ENCODE data around the gene NHLRC4.

Gene NHLRC4

DNA sequence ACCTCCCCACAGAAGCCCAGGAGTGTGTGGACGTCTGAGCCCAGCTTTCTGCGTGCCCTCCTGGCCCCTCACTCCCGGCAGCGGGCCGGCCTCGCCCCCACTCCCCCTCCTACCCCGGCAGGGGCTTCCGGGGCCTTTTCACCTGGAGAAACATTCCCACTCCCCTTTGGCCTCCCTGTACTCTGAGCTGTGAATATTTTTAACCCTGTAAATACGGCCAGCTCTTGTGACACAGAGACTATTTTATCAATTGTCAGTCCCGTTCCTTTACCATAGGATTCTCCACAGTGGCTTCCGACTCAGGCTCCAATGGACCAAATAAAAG lies 12.5 kb upstream of the NHLRC4 start:
- no peaks in the 10 kb centered on the region for H3K9me3 ChIP-seq (ENCODE audit: control insufficient read depth in 2 of 2, low read length in 2 of 2)
- H3K4me1 ChIP-seq (ENCODE audit: control insufficient read depth in 2 of 2, insufficient read depth in 2 of 2, low read length in 2 of 2): peaks cover 0 to 3% of the 10 kb centered on the region in 2 donors
- no peak overlapping the region for H3K27ac ChIP-seq (ENCODE audit: low read depth in 2 of 2, low read length in 2 of 2)
- no peak overlapping the region for H3K9ac ChIP-seq (ENCODE audit: low read depth in 1 of 2, low read length in 2 of 2)
- no peak overlapping the region for H3K4me3 ChIP-seq (ENCODE audit: low read length in 2 of 2)
- peaks cover 4 to 17% of the 10 kb centered on the region in 2 donors for H3K27me3 ChIP-seq (ENCODE audit: control insufficient read depth in 2 of 2, insufficient read depth in 2 of 2, low read length in 2 of 2)
- H3K36me3 ChIP-seq (ENCODE audit: control insufficient read depth in 2 of 2, insufficient read depth in 2 of 2, low read length in 2 of 2): peaks cover 2 to 13% of the 10 kb centered on the region in 2 donors

DNA sequence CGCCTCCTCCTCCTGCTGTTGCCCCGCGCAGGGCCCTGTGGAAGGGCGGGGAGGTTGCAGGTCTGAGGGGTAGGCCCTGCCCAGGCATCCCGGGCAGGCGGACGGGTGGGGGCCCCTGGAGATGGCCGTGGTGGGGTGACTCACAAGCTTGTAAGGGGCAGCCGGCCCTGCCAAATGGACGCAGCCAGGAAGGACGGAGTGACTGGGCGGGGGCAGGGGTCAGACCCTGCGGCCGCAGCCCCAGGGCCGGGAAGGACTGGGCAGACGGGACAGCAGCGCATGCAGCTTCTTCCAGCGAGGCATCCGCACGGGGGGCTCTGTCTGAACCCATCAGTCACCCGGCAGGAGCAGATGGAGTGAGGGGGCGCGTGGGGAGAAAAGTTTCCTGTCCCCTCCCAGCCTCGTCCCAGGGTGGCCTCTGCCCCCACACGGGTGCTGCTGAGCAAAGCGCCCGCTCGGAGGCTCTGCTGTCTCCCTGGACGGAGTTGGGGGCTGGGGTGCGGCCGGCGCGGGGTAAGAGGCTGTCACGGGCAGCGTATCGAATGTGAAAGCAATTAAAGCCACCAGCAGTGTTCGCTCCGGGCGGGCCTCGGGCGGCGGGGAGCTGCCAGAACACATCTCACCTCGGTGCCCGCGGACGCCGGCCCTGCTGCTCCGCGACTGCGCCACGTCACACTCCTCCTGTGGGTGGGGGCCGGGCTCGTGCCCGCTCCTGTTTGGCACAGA lies 12.0 kb upstream of the NHLRC4 start:
- no peak overlapping the region for H3K4me3 ChIP-seq (ENCODE audit: low read length in 2 of 2)
- no peaks in the 10 kb centered on the region for H3K9me3 ChIP-seq (ENCODE audit: control insufficient read depth in 2 of 2, low read length in 2 of 2)
- peaks cover 7 to 22% of the 10 kb centered on the region in 2 donors for H3K27me3 ChIP-seq (ENCODE audit: control insufficient read depth in 2 of 2, insufficient read depth in 2 of 2, low read length in 2 of 2)
- no peak overlapping the region for H3K27ac ChIP-seq (ENCODE audit: low read depth in 2 of 2, low read length in 2 of 2)
- peaks cover under 1 to 9% of the 10 kb centered on the region in 2 donors for H3K36me3 ChIP-seq (ENCODE audit: control insufficient read depth in 2 of 2, insufficient read depth in 2 of 2, low read length in 2 of 2)
- H3K4me1 ChIP-seq (ENCODE audit: control insufficient read depth in 2 of 2, insufficient read depth in 2 of 2, low read length in 2 of 2): peaks cover 0 to 5% of the 10 kb centered on the region in 2 donors
- H3K9ac ChIP-seq (ENCODE audit: low read depth in 1 of 2, low read length in 2 of 2): no peak overlapping the region

DNA sequence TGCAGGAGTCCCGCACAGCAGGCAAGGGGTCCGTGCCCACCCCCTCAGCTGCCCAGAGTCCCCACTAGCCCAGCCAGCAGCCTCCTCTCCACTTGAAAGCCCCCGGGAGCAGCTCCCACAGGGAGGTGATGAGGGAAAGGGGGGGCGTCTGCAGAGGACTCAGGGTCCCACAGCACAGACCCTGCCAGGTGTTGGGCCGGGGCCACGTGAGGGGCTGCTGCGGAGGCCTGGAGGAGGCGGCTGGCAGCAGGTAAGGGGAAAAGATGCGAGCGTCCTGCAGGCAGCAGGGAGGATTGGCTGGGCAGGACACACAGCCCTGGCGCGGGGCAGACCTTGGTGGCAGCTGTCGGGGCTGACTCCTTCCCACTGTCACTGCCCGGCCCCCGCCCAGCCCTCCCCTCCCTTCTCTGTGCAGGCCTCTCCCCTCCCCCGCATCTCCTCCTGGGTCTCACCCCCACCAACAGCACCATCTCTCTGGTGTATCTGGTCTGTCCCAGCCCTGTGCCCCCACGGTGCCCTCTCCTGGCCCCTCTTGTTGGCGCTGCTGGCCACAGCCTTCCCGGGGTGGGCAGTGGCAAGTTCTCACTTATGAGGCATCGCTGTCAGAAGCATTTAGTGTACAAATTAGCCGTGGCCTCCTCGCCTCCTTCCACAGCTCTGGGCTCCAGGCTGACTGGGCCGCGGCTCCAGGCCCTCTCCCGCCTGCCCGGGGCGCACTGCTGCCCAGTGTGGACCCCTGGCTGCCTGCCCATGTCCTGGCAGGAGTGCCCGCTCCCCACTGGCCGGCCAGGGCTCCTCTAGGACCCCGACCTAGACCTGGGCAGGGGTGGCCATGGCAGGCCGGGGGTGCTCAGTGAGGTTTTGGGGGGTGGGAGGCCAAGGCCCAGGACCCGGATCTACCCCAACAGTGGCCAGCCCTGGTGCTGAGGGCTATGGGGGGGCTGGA lies 11.0 kb upstream of the NHLRC4 start:
- H3K9ac ChIP-seq (ENCODE audit: low read depth in 1 of 2, low read length in 2 of 2): no peak overlapping the region
- no peaks in the 10 kb centered on the region for H3K9me3 ChIP-seq (ENCODE audit: control insufficient read depth in 2 of 2, low read length in 2 of 2)
- no peak overlapping the region for H3K4me3 ChIP-seq (ENCODE audit: low read length in 2 of 2)
- peaks cover 0 to 5% of the 10 kb centered on the region in 2 donors for H3K4me1 ChIP-seq (ENCODE audit: control insufficient read depth in 2 of 2, insufficient read depth in 2 of 2, low read length in 2 of 2)
- no peak overlapping the region for H3K27ac ChIP-seq (ENCODE audit: low read depth in 2 of 2, low read length in 2 of 2)
- H3K27me3 ChIP-seq (ENCODE audit: control insufficient read depth in 2 of 2, insufficient read depth in 2 of 2, low read length in 2 of 2): peaks cover 7 to 24% of the 10 kb centered on the region in 2 donors
- peaks cover 0 to 6% of the 10 kb centered on the region in 2 donors for H3K36me3 ChIP-seq (ENCODE audit: control insufficient read depth in 2 of 2, insufficient read depth in 2 of 2, low read length in 2 of 2)

DNA sequence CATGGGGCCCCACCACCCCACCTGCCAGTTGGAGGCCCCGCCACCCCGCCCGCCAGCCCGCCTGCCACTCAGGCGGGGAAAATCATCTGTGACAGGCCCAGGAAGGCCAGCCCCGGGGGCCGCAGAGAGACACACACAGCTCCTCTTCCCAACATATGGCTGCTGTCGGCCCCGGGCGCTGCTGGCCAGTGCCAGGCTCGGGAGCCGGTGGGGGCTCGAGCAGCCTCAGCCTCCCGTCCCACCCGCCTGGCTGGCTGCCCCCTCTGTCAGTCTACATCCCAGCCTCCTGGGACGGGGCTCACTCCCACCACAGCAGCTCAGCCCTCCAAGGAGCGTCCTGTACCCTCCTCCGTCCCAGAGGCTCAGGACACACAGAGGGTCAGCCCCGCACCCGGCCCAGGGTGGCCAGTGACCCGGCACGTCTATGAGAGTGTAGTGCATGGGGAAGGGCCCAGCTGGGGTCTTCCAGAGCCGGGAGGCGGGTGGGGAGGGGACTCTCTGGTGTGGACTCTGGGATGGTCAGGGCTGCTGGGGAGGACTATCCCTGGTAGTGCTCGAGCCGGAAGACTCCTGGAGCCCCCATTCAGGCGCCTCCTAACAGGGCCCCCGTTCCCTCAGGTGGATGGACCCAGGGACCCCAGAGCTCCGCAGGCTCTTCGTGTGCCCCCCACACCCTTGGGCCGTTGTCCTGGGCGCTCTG lies 10.2 kb upstream of the NHLRC4 start:
- Histone ChIP-seq H3K27me3 (ENCODE audit: control insufficient read depth in 2 of 2, insufficient read depth in 2 of 2, low read length in 2 of 2) (peaks cover 11 to 31% of the 10 kb centered on the region in 2 donors), H3K36me3 (ENCODE audit: control insufficient read depth in 2 of 2, insufficient read depth in 2 of 2, low read length in 2 of 2) (no peaks in the 10 kb centered on the region), H3K4me1 (ENCODE audit: control insufficient read depth in 2 of 2, insufficient read depth in 2 of 2, low read length in 2 of 2) (peaks cover 0 to 5% of the 10 kb centered on the region in 2 donors), H3K4me3 (ENCODE audit: low read length in 2 of 2) (no peak overlapping the region), H3K9ac (ENCODE audit: low read depth in 1 of 2, low read length in 2 of 2) (no peak overlapping the region), H3K9me3 (ENCODE audit: control insufficient read depth in 2 of 2, low read length in 2 of 2) (no peaks in the 10 kb centered on the region), H3K27ac (ENCODE audit: low read depth in 2 of 2, low read length in 2 of 2) (no peak overlapping the region)

DNA sequence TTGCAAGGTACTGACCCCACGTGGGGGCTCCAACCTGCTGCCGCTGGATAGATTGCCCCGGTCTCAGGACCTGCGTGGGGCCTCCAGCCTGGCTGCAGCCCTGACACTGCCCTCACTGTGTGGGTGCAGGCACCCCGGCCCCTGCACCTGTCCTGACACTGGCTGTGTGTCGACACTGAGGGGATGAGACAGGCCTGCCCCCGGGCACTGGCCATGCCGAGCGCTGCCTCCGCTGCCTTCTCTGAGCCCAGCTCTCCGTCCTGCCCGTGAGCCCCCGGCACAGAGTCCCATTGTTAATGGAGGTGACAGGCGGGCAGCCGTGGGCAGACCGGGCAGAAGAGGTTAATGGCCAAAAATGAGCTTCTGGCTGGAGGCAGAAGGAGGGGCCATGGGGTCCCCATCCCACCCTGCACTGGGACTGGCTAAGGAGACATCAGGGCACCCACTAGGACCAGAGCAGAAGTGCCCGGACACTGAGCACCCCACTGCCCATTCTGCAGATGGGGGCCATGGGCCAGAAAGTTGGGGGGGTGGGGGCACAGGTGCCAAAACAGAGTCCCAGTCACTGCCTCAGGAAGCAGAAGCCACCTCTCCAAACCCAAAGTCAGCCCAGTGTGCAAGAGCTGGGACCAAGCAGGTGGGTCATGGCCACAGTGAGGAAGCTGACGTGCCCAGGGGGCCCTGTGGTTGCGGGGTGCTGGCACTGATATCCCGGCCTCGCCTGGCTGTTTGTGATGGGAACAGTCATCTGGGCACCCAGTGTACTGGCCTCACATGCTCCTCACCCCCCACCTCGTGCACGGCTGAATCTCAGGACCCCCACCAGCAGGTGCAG lies 9.1 kb upstream of the NHLRC4 start:
- H3K27me3 ChIP-seq (ENCODE audit: control insufficient read depth in 2 of 2, insufficient read depth in 2 of 2, low read length in 2 of 2): peaks cover 21 to 41% of the 10 kb centered on the region in 2 donors

DNA sequence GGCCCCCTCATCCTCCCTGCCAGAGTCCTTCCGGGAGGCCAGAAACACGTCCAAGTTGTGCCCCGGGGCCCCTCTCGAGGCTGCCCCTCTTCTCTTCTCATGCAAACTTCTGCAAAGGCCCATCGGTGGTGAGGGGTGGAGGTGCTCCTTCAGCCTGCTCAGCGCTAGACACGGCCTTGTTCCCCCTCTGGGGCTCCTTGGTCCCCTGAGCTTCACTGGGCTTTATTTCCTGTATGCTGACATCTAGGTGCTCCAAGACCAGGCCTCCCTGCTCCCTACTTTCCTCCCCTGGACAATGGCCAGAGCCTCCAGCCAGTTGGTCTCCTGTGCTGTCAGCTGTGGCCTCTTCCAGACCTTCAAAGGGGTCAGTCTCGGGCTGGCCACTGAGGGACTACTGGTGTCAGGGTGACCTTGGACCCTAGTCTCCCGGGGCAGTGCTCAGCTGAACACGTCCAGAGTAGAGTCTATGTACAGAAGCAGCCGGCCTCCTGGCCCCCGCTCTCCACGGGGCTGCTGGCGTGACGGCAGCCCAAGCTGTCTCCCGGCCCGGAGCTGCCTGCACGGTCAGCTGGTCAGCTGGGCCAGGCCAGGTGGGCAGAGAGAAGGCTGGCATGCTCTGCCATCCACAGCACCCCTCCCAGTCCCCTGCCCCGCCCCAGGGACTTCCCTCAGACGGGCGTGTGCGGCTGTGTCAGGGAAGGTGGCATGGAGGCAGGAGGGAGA lies 8.3 kb upstream of the NHLRC4 start:
- Histone ChIP-seq H3K4me1 (ENCODE audit: control insufficient read depth in 2 of 2, insufficient read depth in 2 of 2, low read length in 2 of 2) (peaks cover 0 to 5% of the 10 kb centered on the region in 2 donors), H3K9me3 (ENCODE audit: control insufficient read depth in 2 of 2, low read length in 2 of 2) (no peaks in the 10 kb centered on the region), H3K4me3 (ENCODE audit: low read length in 2 of 2) (no peak overlapping the region), H3K36me3 (ENCODE audit: control insufficient read depth in 2 of 2, insufficient read depth in 2 of 2, low read length in 2 of 2) (no peaks in the 10 kb centered on the region), H3K27me3 (ENCODE audit: control insufficient read depth in 2 of 2, insufficient read depth in 2 of 2, low read length in 2 of 2) (peaks cover 21 to 43% of the 10 kb centered on the region in 2 donors), H3K27ac (ENCODE audit: low read depth in 2 of 2, low read length in 2 of 2) (no peak overlapping the region), H3K9ac (ENCODE audit: low read depth in 1 of 2, low read length in 2 of 2) (no peak overlapping the region)

More for the DNA sequence above, 9.1 kb upstream of the NHLRC4 start:
- H3K9me3 ChIP-seq (ENCODE audit: control insufficient read depth in 2 of 2, low read length in 2 of 2): no peaks in the 10 kb centered on the region
- no peaks in the 10 kb centered on the region for H3K36me3 ChIP-seq (ENCODE audit: control insufficient read depth in 2 of 2, insufficient read depth in 2 of 2, low read length in 2 of 2)
- no peak overlapping the region for H3K27ac ChIP-seq (ENCODE audit: low read depth in 2 of 2, low read length in 2 of 2)
- peaks cover 0 to 5% of the 10 kb centered on the region in 2 donors for H3K4me1 ChIP-seq (ENCODE audit: control insufficient read depth in 2 of 2, insufficient read depth in 2 of 2, low read length in 2 of 2)
- H3K9ac ChIP-seq (ENCODE audit: low read depth in 1 of 2, low read length in 2 of 2): no peak overlapping the region
- no peak overlapping the region for H3K4me3 ChIP-seq (ENCODE audit: low read length in 2 of 2)

DNA sequence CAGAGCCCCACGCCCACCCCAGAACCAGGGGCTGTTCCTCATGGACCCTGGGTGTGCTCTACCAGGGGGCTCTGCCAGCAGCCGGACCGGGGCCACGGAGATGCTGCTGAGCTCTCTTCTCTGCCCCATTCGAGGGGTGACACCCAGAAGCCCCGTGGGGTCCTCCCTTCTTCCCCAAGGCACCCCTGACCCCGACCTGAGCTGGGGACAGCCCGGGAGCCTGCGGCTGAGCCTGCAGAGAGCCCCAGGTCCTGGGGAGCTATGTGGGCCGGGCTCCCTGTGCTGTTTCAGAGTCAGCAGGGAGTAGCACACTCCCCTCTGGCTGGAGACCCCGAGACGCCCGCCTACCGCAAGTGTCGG lies 7.8 kb upstream of the NHLRC4 start:
- Histone ChIP-seq H3K4me1 (ENCODE audit: control insufficient read depth in 2 of 2, insufficient read depth in 2 of 2, low read length in 2 of 2) (peaks cover 0 to 5% of the 10 kb centered on the region in 2 donors), H3K36me3 (ENCODE audit: control insufficient read depth in 2 of 2, insufficient read depth in 2 of 2, low read length in 2 of 2) (no peaks in the 10 kb centered on the region), H3K27me3 (ENCODE audit: control insufficient read depth in 2 of 2, insufficient read depth in 2 of 2, low read length in 2 of 2) (peaks cover 21 to 43% of the 10 kb centered on the region in 2 donors), H3K4me3 (ENCODE audit: low read length in 2 of 2) (no peak overlapping the region), H3K27ac (ENCODE audit: low read depth in 2 of 2, low read length in 2 of 2) (no peak overlapping the region), H3K9me3 (ENCODE audit: control insufficient read depth in 2 of 2, low read length in 2 of 2) (no peaks in the 10 kb centered on the region), H3K9ac (ENCODE audit: low read depth in 1 of 2, low read length in 2 of 2) (no peak overlapping the region)

DNA sequence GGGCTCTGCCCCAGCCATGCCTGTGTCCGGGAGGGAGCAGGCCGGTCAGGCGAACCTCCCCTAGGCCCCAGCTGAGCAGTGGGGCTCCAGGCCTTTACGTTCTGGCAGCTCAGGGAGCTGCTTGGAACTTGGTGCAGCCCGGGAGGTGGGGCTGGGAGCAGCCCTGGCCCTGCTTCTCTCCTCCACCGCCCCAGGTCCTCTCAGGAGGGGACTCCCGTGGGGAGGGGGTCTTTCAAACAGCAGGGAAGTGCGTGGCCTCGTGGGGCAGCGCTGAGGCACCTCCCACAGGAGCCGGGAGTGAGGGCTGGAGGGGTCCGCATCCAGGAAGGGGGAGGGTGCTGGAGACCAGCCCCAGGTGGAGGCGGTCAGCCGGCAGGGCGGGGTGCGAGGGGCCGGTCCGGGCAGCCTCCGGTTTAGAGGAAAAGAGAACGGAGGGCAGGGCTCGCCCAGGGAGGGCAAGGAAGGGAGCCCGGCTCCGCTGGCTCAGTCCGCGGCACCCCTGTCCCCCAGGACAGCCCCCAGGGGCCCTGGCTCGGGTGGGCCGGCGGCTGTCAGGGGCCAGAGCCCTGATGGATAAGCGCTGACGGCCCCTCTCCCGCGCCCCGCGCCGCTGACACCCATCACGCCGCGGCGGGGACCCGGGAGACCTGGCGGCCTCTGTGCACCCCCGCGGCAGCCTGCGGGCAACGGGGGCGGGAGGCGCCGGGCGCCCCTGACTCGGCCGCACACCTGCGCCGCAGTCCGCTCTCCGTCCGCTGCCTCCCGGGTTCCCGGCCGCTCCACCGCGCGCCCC lies 7.2 kb upstream of the NHLRC4 start:
- Histone ChIP-seq H3K4me3 (ENCODE audit: low read length in 2 of 2) (no peak overlapping the region), H3K9ac (ENCODE audit: low read depth in 1 of 2, low read length in 2 of 2) (no peak overlapping the region), H3K4me1 (ENCODE audit: control insufficient read depth in 2 of 2, insufficient read depth in 2 of 2, low read length in 2 of 2) (peaks cover 0 to 5% of the 10 kb centered on the region in 2 donors), H3K27me3 (ENCODE audit: control insufficient read depth in 2 of 2, insufficient read depth in 2 of 2, low read length in 2 of 2) (peaks cover 21 to 43% of the 10 kb centered on the region in 2 donors), H3K36me3 (ENCODE audit: control insufficient read depth in 2 of 2, insufficient read depth in 2 of 2, low read length in 2 of 2) (no peaks in the 10 kb centered on the region), H3K9me3 (ENCODE audit: control insufficient read depth in 2 of 2, low read length in 2 of 2) (no peaks in the 10 kb centered on the region), H3K27ac (ENCODE audit: low read depth in 2 of 2, low read length in 2 of 2) (no peak overlapping the region)

Measured in mucosa of rectum (tissue), 2 donors.